Endothelial cell of umbilical vein (primary cell): ENCODE data around the gene MATCAP1. TPM values are rescaled to one million over a fixed set of nuclear protein-coding genes. Genes with fewer than 3 reads are reported as not detected.
A peak's percentile ranks its signal among the peaks of the same experiment; 100 is the strongest.

Experiments
- BruUV-seq: library from RNA; stranded (reverse); fragments of 400-500 nt; replicated peaks from 2 replicates; lab custom pipeline; 2021; lab: Mats Ljungman, UMichigan
- CTCF ChIA-PET: fragments of 300-600, 350-600 bp; sonication (Branson Sonifier 250); formaldehyde crosslinking; loops from one replicate; lab custom pipeline; 2021; ENCODE audit warnings: antibody characterized with exemption, inconsistent platforms; lab: Charles Lee
- POLR2A ChIA-PET: fragments of 300-600, 350-600 bp; sonication (Branson Sonifier 250); formaldehyde crosslinking; loops from one replicate; lab custom pipeline; 2021; ENCODE audit warnings: antibody characterized with exemption, inconsistent platforms; lab: Charles Lee
- DNase-seq: peaks from one replicate; pipeline ENCODE4 v3.0.0-alpha.2; 2011; ENCODE audit warnings: low read depth, low spot score
- FAIRE-seq: peaks from 2 replicates; lab custom pipeline; 2011; peaks lifted over from hg19 to GRCh38; lab: Jason Lieb, UNC
- H2AFZ ChIP-seq: 2 replicates; pipeline ENCODE4 v1.6.0; 2012; ENCODE audit warnings: low read depth, low read length, control low read depth, inconsistent platforms
- H3K27ac ChIP-seq: 2 replicates; pipeline ENCODE4 v1.5.1; 2011; ENCODE audit warnings: low read depth, mild to moderate bottlenecking, control low read depth, low read length, moderate library complexity; ENCODE audit not compliant: insufficient read depth
- H3K27me3 ChIP-seq, 2 experiments: 2 replicates each; pipeline versions ENCODE4 v1.6.0 to v1.6.1; 2011; ENCODE audit warnings: low read length in 2 of 2, mixed read lengths in 1 of 2; ENCODE audit not compliant: control insufficient read depth in 2 of 2, insufficient read depth in 2 of 2
- H3K36me3 ChIP-seq, 2 experiments: 2 replicates in 1 of 2; 3 replicates in 1 of 2; pipeline ENCODE4 v1.5.1; 2011; ENCODE audit warnings: low read length in 2 of 2, mild to moderate bottlenecking in 1 of 2, moderate library complexity in 1 of 2; ENCODE audit not compliant: control insufficient read depth in 2 of 2, insufficient read depth in 2 of 2; ENCODE audit errors: extremely low read depth in 1 of 2
- H3K4me1 ChIP-seq: 3 replicates; pipeline ENCODE4 v1.5.1; 2011; ENCODE audit warnings: mild to moderate bottlenecking, low read length; ENCODE audit not compliant: control insufficient read depth, insufficient read depth; ENCODE audit errors: extremely low read depth
- H3K4me2 ChIP-seq: 2 replicates; pipeline ENCODE4 v1.6.1; 2011; ENCODE audit warnings: low read length, control low read depth, mixed read lengths; ENCODE audit not compliant: insufficient read depth
- H3K4me3 ChIP-seq, 3 experiments: fragments of 200-600 bp in 1 of 3; sonication (generic), shearing (Covaris generic) in 1 of 3; replicated peaks in 1 of 3; 2 replicates each; pipeline ENCODE4 v1.5.1; 2011 to 2016; ENCODE audit warnings: control low read depth in 3 of 3, low read length in 3 of 3, mild to moderate bottlenecking in 2 of 3, inconsistent platforms in 1 of 3, low read depth in 1 of 3, moderate library complexity in 1 of 3; ENCODE audit not compliant: insufficient read depth in 1 of 3
- H3K79me2 ChIP-seq: 2 replicates; pipeline ENCODE4 v1.6.0; 2012; ENCODE audit warnings: low read length, inconsistent platforms; ENCODE audit not compliant: control insufficient read depth, insufficient read depth
- H3K9ac ChIP-seq: replicated peaks from 2 replicates; pipeline ENCODE3; 2011; ENCODE audit warnings: low read length, control low read depth; ENCODE audit not compliant: insufficient read depth; ENCODE audit errors: extremely low read depth
- H3K9me1 ChIP-seq: replicated peaks from 3 replicates; pipeline ENCODE4 v1.6.0; 2011; ENCODE audit warnings: mild to moderate bottlenecking, low read length; ENCODE audit not compliant: control insufficient read depth, insufficient read depth; ENCODE audit errors: extremely low read depth
- H3K9me3 ChIP-seq: replicated peaks from 2 replicates; pipeline ENCODE4 v1.5.1; 2012; ENCODE audit warnings: low read length, inconsistent platforms; ENCODE audit not compliant: control insufficient read depth, insufficient read depth
- H4K20me1 ChIP-seq: replicated peaks from 2 replicates; pipeline ENCODE3; 2011; ENCODE audit warnings: mild to moderate bottlenecking, low read length; ENCODE audit not compliant: control insufficient read depth, insufficient read depth; ENCODE audit errors: extremely low read depth
- CTCF ChIP-seq, 2 donors: IDR thresholded peaks; 1 replicate in 1 of 2; 2 replicates in 1 of 2; pipeline ENCODE4 v1.5.1; 2011; ENCODE audit warnings: low read length in 2 of 2, mild to moderate bottlenecking in 2 of 2, moderate library complexity in 2 of 2, control low read depth in 1 of 2, inconsistent platforms in 1 of 2, low read depth in 1 of 2; ENCODE audit not compliant: insufficient read depth in 1 of 2; ENCODE audit errors: extremely low read depth in 1 of 2
- EZH2 ChIP-seq: IDR thresholded peaks from 2 replicates; pipeline ENCODE4 v1.6.1; 2012; ENCODE audit warnings: borderline replicate concordance, low read depth, mild to moderate bottlenecking, moderate library complexity, low read length, inconsistent platforms; ENCODE audit not compliant: severe bottlenecking
- FOS ChIP-seq: IDR thresholded peaks from 2 replicates; pipeline ENCODE4 v1.6.1; 2011; ENCODE audit warnings: mild to moderate bottlenecking, low read length, moderate library complexity, borderline replicate concordance; ENCODE audit not compliant: insufficient read depth
- GATA2 ChIP-seq: IDR thresholded peaks from 2 replicates; pipeline ENCODE4 v1.7.0; 2011; ENCODE audit warnings: low read depth, mild to moderate bottlenecking, moderate library complexity, mixed read lengths, low read length; ENCODE audit not compliant: insufficient read length, insufficient read depth
- JUN ChIP-seq: IDR thresholded peaks from 2 replicates; pipeline ENCODE4 v1.6.1; 2011; ENCODE audit warnings: borderline replicate concordance, low read depth; ENCODE audit not compliant: insufficient read length, insufficient read depth
- MAX ChIP-seq: IDR thresholded peaks from 2 replicates; pipeline ENCODE4 v1.6.1; 2011; ENCODE audit not compliant: insufficient read depth, insufficient read length
- MYC ChIP-seq: IDR thresholded peaks from one replicate; pipeline ENCODE4 v1.6.1; 2011; ENCODE audit warnings: mild to moderate bottlenecking, low read depth, low read length
- POLR2A ChIP-seq: IDR thresholded peaks from 2 replicates; pipeline ENCODE4 v1.6.1; 2012; ENCODE audit warnings: low read depth, mild to moderate bottlenecking, control low read depth, low read length
- POLR2AphosphoS5 ChIP-seq: IDR thresholded peaks from 2 replicates; pipeline ENCODE4 v1.6.1; 2012; ENCODE audit warnings: low read depth, mild to moderate bottlenecking, control low read depth, low read length, moderate library complexity; ENCODE audit not compliant: insufficient read depth
- dilution Hi-C: fragments of 300-500 bp; cut with MboI; formaldehyde crosslinking; loops from one replicate; pipeline ENCODE4 v1.15.0; 2019; ENCODE audit warnings: low sequenced_read_pairs; ENCODE audit not compliant: extremely low pct_ligation_motif_present
- intact Hi-C: fragments of 100-400 bp; cut with micrococcal nuclease; formaldehyde crosslinking; loops from one replicate; pipeline ENCODE4 v1.10.0; 2022
- polyA plus RNA-seq, 4 experiments: library from polyadenylated mRNA; depleted of rRNA in 3 of 4; stranded (reverse) in 3 of 4; unstranded in 1 of 4; fragments of >200 nt; gene quantifications; 2 replicates each; pipeline versions ENCODE4 v1.2.1 to v1.2.3, GENCODE V29; 2011 to 2012; ENCODE audit warnings: missing spikeins in 1 of 4
- total RNA-seq: library from RNA; stranded (reverse); gene quantifications from 2 replicates; pipeline ENCODE4 v1.2.3, GENCODE V29; 2021

Gene MATCAP1
- total and polyA plus RNA-seq, 2 donors (not counting 3 experiments of a cell fraction or from before 2014, with no cell fraction given): 44.5 to 53.3 TPM

- intact Hi-C loops: no loop called here
- peaks cover 2 to 29% of the 10 kb centered on the region in 2 experiments for H3K36me3 ChIP-seq
Observed at GRCh38 chr16:67149276-67150046, 34.3 kb downstream of the MATCAP1 start.

More at GRCh38 chr16:67149276-67150046, 34.3 kb downstream of the MATCAP1 start:
- H3K9me1 ChIP-seq: no peaks in the 10 kb centered on the region
- H3K9ac ChIP-seq: no peak overlapping the region
- dilution Hi-C loops: no loop called here
- H3K4me1 ChIP-seq: peaks cover 3% of the 10 kb centered on the region
- DNase-seq (no peak), FAIRE-seq (no peak)
- ChIA-PET CTCF (interaction anchor here (1.0 to 1.5 kb wide), 3 partner anchors 36 to 131 kb away, joined by 3 to 6 read pairs (median 4); no protein-coding TSS in a partner anchor), POLR2A (no interaction called here)
- no peak overlapping the region for H3K27ac ChIP-seq
- BruUV-seq: TSS peak; percentile 22
- H3K4me3 ChIP-seq: no peak overlapping the region
- H3K79me2 ChIP-seq: no peaks in the 10 kb centered on the region
- TF ChIP-seq CTCF (IDR thresholded peaks at IDR 0.05; ENCODE audit: extremely low read depth in 1 of 2, insufficient read depth in 1 of 2, low read depth in 1 of 2, low read length in 2 of 2): no peak
- no peak for TF ChIP-seq MYC
- TF ChIP-seq EZH2: no peak
- TF ChIP-seq POLR2AphosphoS5: no peak
- TF ChIP-seq FOS: no peak
- no peak for TF ChIP-seq GATA2
- TF ChIP-seq POLR2A: no peak
- TF ChIP-seq JUN: no peak
- no peak for TF ChIP-seq MAX
- no peaks in the 10 kb centered on the region for H4K20me1 ChIP-seq
- H3K9me3 ChIP-seq: no peaks in the 10 kb centered on the region
- H3K27me3 ChIP-seq: peaks cover 0 to 5% of the 10 kb centered on the region in 2 experiments
- no peak overlapping the region for H3K4me2 ChIP-seq
- no peak overlapping the region for H2AFZ ChIP-seq
